GM19463 (cell line): ENCODE results near the gene SOCS1.

ENCODE experiments used
- ATAC-seq: cut with Tn5 transposase; IDR thresholded peaks from one replicate; pipeline ENCODE4 v1.9.1; 2021; ENCODE audit warnings: mild to moderate bottlenecking, moderate library complexity; ENCODE audit not compliant: unreplicated experiment

Gene SOCS1

GRCh38 chr16:11289202-11289601, 33.2 kb upstream of the SOCS1 start:
- ATAC-seq, result no peak

DNA sequence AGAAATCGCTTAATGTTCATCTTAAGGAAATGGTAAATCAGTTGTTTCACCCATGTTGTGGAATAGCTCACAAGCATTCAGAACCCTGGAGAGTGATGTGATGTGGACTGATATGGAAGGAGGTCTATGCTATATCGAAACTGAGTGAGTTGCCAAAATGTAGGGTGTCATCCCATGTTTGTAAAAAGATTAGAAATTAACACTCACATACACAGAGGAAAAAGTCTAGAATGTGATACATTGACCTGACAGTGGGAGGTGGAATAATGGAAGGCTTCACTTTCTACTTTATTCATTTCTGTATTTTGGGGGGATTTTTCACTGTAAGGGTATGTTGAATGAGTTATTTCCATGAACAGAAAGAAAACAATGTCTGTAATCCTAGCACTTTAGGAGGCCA, 29.8 kb upstream of the SOCS1 start:
- ATAC-seq, result no peak

- no peak for ATAC-seq
Observed at GRCh38 chr16:11283820-11284248, 27.8 kb upstream of the SOCS1 start.

GRCh38 chr16:11280616-11281522, 24.9 kb upstream of the SOCS1 start, which contains the start of gene PRM1:
Gene PRM1 (minus strand): TSS chr16:11281330. CDS start chr16:11281238, 92 bp downstream.
- ATAC-seq, result no peak

DNA sequence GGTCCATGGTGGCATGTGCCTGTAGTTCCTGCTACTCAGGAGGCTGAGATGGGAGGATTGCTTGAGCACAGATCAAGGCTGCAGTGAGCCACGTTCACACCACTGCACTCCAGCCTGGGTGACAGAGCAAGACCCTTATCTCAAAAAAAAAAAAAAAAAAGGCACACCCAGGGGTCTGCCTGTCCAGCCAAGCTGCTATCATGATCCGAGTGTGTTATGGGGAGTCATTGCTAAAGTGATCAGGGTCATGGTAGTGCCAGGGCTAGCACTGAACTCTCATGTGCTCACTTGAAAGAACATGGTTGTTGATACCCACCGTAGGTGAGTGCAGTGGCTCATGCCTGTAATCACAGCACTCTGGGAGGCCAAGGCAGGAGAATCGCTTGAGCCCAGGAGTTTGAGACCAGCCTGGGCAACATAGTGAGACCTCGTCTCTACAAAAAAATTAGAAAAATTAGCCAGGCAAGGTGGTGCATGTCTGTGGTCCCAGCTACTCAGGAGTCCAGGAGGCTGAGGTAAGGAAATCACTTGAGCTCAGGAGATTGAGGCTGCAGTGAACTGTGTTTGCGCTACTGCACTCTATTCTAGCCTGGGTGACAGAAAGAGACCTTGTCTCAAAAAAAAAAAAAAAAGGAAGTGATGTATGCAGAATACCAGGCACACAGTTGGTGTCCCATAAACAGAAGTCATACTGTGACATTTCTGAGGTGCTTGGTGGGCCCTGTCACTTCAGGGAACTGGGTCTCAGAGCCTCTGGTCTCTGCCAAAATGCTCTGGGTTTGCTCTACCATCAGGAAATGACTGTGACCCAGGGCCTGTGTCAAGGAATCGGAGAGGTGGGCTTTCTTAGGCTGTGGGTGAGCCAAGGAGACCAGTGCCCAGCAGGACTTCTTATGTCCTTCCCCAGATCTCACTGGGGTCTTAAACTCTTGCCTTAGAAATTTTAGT, 23.0 kb upstream of the SOCS1 start:
- no peak for ATAC-seq

DNA sequence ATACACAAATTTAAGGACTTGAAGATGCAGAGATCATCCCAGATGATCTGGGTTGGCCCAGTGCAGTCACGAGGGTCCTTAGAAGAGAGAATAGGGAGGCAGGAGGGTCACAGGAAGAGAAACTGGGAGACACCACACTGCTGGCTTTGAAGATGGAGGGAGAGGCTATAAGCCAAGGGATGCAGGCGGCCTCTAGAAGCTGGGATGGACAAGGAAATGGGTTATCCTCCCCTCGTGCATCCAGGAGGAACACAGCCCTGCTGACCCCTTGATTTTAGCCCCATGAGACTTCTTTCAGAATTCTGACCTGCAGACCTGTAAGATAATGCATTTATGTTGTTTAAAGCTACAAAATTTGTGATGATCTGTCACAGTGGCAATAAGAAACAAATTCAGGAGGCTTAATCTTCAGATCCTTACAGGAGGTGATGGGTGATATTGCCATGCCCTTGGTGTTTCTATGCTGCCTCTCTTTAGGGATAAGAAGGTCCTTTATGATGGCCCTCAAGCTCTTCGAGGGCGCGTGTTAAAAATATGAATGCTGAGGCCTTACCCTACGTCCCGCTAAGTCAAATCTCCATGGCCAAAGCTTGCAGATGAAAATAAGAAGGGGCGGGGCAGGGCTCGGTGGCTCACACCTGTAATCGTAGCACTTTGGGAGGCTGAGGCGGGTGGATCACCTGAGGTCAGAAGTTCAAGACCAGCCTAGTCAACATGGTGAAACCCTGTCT, 21.8 kb upstream of the SOCS1 start:
- no peak for ATAC-seq

DNA sequence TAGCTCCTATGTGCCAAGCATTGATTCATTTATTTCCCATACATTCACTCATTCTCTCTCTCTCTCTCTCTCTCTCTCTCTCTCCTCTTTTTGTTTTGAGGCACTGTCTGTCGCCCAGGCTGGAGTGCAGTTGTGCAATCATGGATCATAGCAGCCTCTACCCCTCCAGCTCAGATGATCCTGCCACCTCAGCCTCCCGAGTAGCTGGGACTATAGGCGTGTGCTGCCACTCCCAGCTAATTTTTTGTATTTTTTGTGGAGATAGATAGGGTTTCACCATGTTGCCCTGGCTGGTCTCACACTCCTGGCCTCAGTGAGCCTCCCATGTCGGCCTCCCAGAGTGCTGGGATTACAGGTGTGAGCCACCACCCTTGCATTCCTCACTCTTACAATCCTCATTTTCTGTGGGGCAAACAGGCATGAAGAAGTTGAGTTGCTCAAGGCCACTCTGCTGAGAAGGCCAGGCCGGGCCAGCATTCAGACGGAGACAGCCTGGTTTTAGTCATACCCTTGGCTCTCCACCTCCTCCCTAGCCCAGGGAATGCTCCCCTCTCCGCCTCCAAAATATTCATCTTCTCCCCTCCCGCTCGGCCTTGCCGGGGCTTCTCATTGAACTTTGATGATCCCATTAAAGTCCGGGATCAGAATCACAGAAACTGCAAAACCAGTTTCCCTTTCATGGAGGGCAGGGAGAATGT, 21.0 kb upstream of the SOCS1 start:
- no peak for ATAC-seq

DNA sequence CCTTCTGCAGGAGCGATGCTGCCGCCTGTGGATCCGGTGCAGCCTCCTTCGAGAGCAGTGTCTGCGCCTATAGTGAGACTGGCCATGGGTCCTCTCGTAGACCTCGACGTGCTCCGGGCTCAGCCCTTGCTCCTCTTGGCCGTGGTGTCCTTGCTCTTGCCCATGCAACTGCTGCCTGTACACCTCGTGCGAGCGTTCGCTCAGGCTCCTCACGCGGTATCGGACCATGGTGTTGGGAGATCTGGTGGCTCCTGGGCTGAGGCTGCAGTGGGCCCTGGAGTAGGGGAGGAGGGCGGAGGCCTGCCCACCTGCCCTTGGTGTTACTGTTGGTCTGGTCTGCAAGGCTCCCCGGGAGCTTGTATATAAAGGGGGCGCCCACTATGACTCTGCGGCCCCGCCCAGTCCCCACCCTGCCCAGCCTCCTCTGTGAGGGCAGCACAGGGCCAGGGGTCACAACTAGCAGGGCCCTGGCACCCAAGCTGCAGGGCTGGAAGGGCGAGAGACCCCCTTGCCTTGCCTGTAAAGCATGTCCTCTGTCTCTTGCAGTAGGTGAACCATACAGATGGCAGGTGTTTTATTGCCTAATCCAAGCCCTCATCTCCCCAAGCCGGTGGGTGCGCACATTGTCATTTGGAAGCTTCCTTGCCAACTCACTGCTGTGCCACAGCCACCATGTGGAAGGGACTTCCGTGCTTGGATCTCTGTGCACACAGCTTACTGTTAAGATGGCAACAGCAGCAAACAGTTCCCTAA, 20.3 kb upstream of the SOCS1 start, which contains the start of gene PRM2:
TSS of gene PRM2 (minus strand) at position 338 of the 753 bp plus-strand sequence. CDS start at position 228, 110 bp downstream.
- ATAC-seq, result no peak

GRCh38 chr16:11274964-11275363, 19.0 kb upstream of the SOCS1 start:
- ATAC-seq, result no peak

GRCh38 chr16:11273721-11274324, 17.8 kb upstream of the SOCS1 start:
- no peak for ATAC-seq

- ATAC-seq, result no peak
Observed at GRCh38 chr16:11272921-11273720, 17.1 kb upstream of the SOCS1 start, which contains the start of gene PRM3. Gene PRM3 (minus strand): TSS chr16:11273629. CDS start chr16:11273595, 34 bp downstream.

DNA sequence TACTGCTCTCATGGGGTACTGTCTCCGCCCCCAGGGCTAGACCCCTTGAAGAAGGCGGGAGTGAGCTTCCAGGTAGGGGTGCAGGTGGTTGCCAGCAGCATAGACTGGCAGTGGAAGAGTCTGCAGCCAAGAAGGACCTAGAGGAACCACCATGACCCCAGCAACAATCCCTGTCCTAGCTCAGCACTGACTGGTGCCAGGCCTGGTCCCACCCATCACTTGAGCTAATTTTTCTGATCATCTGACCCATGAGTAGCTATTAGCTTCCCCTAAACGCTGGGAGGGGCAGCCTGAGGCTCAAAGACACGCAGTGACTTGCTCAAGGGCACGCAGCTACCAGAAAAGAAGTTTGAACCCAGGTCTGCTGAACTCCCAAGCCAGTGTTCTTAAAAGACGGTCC, 16.5 kb upstream of the SOCS1 start:
- ATAC-seq, result no peak

DNA sequence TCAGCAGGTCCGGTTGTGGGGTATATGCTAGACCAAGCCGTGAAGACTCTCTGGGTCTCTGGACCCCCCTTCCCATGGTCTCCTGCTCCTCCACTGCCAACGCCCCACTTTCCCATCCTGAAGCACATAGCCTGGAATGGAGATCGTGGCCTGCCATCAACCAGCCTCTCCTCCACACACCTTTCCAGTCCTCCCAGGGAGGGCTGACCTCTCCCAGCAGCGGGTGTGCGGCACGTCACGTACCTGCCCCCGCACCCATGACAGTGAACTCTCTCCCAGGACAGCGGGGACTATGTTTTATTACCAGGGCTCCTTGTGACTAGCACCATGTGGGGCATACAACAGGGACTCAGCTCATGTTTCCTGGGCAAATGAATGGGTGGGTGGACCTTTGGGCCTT, 15.6 kb upstream of the SOCS1 start:
- no peak for ATAC-seq

DNA sequence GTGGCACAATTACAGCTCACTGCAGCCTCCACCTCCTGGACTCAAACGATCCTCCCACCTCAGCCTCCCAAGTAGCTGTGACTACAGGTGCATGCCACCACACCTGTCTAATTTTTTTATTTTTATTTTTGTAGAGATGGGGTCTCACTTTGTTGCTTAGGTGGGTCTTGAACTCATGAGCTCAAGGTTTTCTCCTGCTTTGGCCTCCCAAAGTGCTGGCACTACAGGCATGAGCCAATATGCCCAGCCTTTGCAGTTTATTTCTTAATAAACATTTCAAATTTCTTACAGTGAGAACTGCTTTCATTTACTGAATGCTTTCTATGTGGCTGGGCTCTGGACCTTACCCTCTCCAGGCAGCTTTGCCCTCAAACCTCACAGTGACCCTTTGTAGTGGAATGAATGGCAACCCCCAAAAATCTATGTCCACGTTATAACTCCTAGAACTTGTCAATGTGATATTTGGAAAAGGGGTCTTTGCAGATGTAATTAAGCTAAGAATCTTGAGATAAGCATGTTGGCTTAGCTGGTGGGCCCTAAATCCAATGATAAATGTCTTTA, 14.7 kb upstream of the SOCS1 start:
- no peak for ATAC-seq

DNA sequence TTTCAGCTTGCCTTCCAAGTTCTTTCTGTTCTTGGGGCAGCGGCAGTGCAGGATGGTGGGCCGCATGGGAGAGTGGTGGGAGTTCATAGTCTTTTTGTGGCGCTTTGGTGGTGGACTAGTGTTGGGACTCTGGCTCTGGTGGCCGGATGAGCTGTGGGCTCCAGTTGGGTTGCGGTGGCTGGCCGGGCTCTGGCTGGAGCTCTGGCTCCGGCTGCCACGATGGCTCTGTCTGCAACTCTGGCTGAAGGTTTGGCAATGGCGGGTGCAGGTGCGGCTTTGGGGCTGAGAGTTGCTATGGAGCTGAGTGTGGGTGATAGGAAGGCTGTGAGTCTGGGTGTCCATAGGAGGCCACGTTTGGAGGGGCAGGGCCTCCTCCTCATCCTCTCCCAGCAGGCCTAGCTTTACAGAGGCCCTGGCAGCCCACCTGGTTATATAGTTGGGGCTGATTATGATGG, 12.9 kb upstream of the SOCS1 start, which contains the start of gene TNP2:
TSS of gene TNP2 (minus strand) at position 405 of the 455 bp plus-strand sequence. CDS start at position 342, 63 bp downstream.
- ATAC-seq, result no peak

DNA sequence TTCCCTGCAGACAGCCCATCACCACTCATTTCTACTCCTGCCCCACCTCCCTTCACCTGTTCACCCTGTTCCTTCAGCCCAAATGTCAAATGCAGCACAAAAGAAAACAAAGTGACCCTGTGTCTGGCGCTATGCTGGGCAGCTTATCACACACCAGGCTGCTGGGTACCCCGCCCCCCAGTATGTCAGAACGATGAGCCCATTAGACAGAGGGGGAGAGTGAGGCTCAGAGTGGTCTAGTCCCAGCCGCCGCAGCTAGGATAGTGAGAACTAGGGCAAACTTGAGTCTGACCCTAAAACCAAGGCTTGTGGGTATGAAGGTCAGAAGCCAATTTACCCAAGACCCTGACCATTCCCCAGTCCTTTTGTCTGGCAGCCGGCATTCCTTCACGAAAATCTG, 9.1 kb upstream of the SOCS1 start:
- no peak for ATAC-seq

DNA sequence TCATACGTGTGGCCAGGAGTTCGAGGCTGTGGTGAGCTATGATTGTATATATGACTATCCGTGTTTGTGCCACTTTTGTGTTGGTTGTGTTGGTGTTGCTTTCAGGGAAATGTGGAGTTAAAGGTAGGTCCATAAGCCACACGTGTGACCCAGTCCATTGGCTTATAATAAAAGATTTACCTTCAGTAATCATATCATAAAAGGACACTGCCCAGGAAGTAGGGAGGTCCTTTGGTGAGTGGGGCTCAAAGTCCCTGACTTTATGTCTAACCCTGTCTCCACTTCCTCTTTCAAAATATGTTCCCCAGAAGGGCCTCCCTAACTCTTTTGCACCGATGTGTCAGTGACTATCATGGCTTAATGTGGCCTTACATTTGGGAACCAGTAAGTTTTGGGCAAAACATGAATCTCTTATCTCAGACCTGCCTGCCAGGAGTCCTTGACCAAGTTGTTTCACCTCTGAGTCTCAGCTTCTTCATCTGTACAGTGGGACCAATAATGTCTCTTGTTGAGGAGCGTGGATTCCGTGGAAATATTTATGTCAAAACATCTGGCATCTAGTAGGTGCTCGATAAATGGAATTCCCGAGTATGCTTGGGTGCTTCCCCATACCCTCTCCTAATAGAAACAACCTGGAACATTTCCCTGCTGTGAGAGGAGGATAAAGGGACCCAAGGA, 8.3 kb upstream of the SOCS1 start:
- no peak for ATAC-seq
